Astrocyte of the cerebellum (primary cell): ENCODE measurements around the gene SLC22A3.

Experiments used
- DNase-seq: peaks from one replicate; pipeline ENCODE4 v3.0.0-alpha.2; 2011; ENCODE audit warnings: low read depth
- H3K4me3 ChIP-seq: 2 replicates; pipeline ENCODE4 v1.5.1; 2011; ENCODE audit warnings: mild to moderate bottlenecking, low read depth, low read length, moderate library complexity
- in situ Hi-C: cut with HindIII; loops from 2 replicates; pipeline ENCODE4 v1.10.0; 2017; ENCODE audit warnings: low sequenced_read_pairs
- TF ChIP-seq, protein P1 (sequence below): IDR thresholded peaks from 2 replicates; pipeline ENCODE4 v1.5.1; 2012; ENCODE audit warnings: low read length, low read depth, moderate library complexity, mild to moderate bottlenecking; ENCODE audit errors: missing control alignments

SLC22A3 gene

DNA sequence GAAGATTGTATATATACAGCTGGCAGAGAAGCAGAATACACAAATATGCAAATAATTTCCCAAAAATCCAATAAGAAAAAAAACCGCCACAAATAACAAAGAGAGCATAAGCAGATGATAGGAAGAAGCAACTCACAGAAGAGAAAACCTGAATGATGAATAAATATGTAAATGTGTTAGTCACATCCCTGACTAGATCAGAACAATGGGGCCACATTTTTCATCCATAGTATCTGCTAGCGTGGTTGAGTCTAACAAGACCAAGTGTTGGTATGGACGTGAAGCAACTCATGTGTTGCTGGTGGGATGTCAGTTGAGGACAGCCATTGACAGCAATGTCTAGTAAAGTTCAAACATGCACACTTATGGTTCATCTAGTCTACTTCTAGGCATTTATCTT is 3.9 kb upstream of the SLC22A3 start:
- H3K4me3 ChIP-seq, result no peak overlapping the region
- TF ChIP-seq, protein P1, sequence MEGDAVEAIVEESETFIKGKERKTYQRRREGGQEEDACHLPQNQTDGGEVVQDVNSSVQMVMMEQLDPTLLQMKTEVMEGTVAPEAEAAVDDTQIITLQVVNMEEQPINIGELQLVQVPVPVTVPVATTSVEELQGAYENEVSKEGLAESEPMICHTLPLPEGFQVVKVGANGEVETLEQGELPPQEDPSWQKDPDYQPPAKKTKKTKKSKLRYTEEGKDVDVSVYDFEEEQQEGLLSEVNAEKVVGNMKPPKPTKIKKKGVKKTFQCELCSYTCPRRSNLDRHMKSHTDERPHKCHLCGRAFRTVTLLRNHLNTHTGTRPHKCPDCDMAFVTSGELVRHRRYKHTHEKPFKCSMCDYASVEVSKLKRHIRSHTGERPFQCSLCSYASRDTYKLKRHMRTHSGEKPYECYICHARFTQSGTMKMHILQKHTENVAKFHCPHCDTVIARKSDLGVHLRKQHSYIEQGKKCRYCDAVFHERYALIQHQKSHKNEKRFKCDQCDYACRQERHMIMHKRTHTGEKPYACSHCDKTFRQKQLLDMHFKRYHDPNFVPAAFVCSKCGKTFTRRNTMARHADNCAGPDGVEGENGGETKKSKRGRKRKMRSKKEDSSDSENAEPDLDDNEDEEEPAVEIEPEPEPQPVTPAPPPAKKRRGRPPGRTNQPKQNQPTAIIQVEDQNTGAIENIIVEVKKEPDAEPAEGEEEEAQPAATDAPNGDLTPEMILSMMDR, result no peak
- in situ Hi-C loops, result no loop called here
- no peak for DNase-seq

DNA sequence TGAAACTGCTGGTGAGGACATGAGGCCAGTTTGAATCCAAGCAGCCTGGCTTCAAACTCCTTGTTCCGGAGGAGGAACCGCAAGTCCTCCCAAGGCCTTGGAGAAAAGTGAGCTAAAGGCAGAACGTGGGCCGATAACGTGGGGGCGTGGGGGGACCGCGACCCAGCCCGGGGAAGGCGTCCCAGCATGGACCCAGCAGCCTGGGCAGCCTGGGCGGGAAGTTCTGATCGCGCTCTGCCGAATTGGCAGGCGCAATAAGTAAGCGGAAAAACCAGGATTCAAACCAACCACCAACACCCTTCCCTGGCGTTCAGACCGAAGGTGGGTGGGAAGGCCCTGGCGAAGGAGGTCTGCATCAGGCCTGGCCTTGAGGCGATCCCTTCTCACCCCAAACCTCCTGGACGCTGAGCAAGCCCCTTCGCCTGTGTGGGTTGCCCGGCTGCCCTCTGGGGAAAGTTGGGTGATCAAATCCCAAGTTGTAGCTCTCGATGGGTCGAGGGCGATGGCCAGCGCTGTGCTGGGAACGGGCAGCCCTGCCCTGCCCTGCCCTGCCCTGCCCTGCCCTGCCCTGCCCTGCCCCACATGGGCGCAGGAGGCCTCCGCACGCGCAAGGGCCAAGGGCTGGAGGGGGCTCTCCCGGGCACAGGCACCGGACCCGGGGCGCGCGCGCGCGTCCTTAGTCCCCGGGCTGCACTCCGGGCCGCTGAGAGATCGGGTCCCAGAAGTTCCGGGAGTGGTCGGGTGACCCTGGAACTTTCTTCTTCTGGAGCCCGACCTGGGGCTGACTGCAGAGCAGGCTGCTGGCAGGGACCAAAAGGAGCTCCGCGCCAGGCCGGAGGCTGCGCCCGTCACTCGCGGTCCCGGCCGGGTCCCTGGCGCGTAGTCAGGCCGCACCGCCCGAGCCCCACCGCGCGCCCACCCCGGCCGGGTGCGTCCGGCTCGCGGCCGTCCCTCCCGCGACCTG is 637 bp upstream of the SLC22A3 start:
- no peak for DNase-seq
- H3K4me3 ChIP-seq, result no peak overlapping the region

DNA sequence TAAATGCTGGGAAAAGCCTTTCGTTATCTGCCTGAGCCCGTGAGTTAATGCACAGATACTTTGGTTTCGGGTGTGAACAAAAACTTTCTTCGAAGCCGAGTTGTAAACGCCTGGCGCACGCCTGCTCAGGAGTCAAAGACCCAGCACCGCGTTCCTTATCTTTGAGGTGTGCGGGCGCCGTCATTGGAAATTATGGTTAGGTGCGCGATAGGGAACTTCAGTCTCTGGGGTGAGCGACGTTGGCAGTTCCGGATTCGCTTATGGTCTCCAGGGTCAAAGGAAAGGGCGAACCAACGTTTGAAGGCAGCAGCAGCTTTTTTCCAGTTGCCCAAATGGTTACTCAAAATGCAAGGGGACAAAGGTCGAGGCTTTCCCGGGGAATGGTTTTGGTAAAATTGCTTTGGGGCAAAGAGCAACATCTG is 853 bp downstream of the SLC22A3 start:
- TF ChIP-seq, protein P1, result no peak
- peak overlapping the region; percentile 46 for H3K4me3 ChIP-seq
- no peak for DNase-seq
- in situ Hi-C loops, result no loop called here

More for the DNA sequence above, 637 bp upstream of the SLC22A3 start:
- TF ChIP-seq, protein P1, result no peak
- in situ Hi-C loops, result no loop called here

DNA sequence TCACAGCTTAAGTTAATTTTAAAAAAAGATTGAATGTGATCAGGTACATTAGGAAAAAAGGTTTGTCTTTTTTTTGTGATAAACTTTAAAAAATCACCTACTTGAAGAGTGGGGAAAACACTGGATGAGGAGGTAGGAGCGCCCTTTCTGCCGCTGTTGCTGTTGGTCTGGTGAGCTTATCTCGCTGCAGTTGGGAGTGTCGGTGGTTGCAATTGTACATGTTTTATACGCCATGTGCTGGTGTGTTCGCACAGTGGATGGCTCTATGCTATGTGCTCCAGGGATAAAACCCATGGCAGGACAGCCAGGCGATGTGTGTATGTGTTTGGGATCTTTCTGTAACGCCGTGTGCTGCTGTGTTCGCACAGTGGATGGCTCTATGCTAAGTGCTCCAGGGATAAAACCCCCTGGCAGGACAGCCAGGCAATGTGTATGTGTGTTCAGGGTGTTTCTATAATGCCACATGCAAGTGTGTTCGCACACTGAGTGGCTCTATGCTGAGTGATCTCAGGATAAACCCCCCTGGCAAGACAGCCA is 1.7 kb downstream of the SLC22A3 start:
- no peak for DNase-seq
- in situ Hi-C loops, result no loop called here
- TF ChIP-seq, protein P1, result no peak
- H3K4me3 ChIP-seq, result peak overlapping the region; percentile 46

DNA sequence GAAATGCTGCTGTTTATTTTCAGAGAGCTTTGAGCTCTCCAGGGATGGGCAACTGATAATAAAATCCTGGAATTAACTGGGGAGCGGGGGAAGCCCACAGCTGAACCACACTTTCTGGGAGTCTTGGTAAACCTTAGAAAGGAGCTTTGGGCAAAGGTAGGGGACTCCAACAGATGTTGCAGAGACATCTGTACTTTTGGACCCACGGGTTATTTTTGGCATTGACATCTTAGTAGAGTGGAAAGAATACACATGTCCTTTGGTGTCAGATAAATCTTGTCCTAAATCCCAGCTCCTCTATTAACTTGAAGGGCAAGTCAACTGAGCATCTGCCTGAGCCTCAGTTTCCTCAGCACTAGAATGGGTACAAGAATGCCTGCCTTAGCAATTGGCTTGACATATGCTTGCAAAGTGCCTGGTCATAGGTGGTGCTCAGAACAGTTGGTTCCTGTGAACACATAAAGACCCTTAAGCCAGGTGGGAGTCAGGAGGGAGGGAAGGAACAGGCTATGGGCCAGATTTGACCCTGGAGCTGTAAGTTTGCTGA is 5.8 kb downstream of the SLC22A3 start:
- no peak overlapping the region for H3K4me3 ChIP-seq
- DNase-seq, result no peak
- TF ChIP-seq, protein P1, result no peak
- in situ Hi-C loops, result no loop called here

DNA sequence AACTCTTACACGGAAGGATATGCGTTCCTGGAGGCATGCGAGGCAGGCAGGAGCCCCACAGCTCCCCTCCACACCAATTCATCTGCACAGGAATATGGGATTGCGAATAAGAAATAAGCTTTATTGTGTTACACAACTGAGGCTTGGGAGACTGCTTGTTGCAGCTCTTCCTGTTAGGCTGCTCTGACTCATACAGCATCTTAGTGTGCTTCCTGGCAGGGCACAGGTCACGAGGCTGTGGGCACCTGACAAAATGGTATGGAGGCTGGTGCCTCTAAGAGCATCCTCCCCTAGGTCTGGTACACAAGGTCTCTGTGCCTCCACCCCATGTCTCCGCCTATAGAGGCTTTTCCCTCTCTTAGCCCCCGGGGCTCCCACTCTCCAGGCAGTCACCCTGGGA is 6.8 kb downstream of the SLC22A3 start:
- DNase-seq, result no peak
- in situ Hi-C loops, result no loop called here
- no peak overlapping the region for H3K4me3 ChIP-seq
- TF ChIP-seq, protein P1, result no peak
